NCI-H187 treated with DMSO at 0.1 percent for 48 hours (cell line): ENCODE measurements around the gene NSMCE4A.
"Not testable (repeated sequence)": the region's sequence is repeated elsewhere in the genome, so short reads cannot be mapped to it uniquely, and the experiment has no call there.

Source experiments
- DNase-seq: peaks from one replicate; lab custom pipeline; 2025; lab: John Stamatoyannopoulos, UW

Gene NSMCE4A

DNA sequence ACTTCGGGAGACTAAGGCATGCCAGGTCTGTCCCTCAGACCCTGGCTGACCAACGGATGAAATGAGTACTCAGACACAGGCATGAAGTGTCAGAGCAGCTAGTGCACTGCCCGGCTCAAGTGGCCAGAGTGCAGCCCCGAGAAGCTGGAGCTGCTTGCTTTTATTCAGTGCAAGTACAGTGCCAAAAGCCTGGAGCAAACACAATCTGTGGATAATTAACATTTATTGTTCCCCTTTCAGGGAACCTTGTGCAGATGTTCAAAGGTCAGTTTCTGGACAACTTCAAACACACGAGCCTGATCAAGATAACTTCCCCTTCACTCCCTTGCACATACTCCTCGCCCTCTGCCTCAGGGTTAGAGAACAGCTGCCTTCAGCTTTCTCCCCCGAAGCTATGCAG lies 39.3 kb downstream of the NSMCE4A start:
- DNase-seq = no peak

DNA sequence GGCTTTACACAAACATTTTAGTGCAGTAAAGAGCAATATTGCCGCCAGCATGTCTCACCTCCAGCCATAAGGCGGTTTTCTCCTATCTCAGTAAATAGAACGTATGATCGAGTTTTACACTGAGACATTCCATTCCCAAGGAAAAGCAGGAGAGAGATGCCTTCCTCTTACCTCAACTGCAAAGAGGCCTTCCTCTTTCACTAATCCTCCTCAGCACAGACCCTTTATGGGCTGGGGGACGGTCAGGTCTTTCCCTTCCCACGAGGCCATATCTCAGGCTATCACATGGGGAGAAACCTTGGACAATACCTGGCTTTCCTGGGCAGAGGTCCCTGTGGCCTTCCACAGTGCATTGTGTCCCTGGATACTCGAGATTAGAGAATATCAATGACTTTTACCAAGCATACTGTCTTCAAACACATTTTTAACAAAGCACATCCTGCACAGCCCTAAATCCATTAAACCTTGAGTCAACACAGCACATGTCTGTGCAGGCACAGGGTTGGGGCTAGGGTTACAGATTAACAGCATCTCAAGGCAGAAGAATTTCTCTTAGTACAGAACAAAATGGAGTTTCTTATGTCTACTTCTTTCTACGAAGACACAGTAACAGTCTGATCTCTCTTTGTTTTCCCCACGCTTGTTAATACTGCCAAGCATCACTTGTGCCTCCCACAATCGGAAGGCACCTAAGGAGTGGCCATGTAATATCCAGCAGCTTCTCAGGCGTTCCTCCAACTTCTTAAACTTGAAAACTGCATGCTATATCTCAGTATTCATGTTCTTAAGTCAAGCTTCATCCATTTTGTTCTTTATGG lies 44.5 kb downstream of the NSMCE4A start:
- DNase-seq = not testable (repeated sequence)

DNA sequence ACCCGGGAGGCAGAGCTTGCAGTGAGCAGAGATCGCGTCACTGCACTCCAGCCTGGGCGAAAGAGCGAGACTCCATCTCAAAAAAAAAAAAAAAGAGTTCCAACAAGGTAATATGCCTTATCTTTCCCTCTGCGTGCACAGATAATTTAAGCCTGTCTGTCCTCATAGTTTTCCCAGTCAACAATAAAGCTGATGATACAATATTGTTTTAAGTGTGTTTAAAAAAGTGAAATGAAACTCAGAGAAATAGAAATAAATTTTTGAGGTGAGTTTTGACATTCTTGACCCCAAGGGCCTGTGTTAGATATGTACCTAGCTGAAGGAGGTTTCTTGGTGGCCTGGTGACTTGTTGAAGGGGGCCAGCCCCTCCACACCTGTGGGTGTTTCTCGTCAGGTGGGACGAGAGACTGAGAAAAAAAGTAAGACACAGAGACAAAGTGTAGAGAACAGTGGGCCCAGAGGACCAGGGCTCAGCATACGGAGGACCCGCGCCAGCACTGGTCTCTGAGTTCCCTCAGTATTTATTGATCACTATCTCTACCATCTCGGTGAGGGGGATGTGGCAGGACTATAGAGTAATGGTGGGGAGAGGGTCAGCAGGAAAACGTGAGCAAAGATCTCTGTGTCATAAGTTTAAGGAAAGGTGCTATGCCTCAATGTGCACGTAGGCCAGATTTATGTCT lies 45.3 kb downstream of the NSMCE4A start:
- DNase-seq = not testable (repeated sequence)

DNA sequence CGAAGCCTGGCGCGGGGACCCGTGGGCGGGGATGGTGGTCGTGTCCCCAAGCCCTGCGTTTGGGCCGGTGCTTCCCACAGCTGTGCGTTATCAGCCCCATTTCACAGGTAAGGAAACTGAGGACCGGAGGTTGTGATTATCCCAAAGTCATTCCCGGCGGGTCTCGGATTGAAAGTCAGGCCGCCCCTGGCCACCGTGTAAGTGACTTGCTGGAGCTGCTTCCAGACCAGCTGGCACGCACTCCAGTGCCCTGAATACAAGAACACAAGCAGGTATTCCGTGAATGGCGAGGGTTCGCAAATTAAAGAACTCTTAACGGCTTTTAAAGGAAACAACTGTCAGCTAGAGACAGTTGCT lies 46.5 kb downstream of the NSMCE4A start:
- DNase-seq = no peak

DNA sequence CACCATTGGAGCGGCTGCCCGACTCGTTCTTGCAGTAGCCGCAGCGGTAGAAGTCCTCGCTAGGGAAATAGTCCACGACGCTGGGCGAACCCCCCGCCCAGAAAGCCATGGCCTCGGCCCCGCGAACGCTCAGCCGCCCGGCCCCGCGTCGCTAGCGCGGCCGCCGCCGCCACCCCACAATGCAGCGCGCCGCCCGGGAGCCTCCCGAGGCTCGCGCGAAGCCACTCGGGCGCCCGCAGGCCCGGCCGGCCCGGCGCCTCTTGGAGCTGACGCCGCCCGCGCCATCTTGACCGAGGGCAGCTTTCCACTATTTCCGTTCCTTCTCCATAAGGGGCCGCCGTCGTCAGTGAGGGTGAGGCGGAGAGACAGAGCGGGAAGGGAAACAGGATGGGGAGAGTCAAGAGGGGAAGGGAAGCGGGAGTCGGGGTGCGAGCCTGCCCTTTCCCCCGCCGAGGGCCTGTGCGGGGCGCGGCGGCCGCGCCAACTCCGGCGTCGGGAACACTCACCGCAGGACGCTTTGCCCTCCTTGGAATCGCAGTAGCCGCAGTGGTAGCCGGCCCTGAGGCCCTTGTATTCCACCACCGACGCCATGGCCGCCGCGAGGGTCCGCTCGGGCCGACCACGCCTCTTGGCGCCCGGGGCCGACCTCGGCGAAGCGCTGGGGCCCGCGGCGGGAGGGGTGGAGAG lies 47.0 kb downstream of the NSMCE4A start, which contains the start of gene ATE1:
TSS of gene ATE1 (minus strand) at position 191 of the 687 bp plus-strand sequence. CDS start at position 109, 82 bp downstream.
- DNase-seq = peak; percentile 32

DNA sequence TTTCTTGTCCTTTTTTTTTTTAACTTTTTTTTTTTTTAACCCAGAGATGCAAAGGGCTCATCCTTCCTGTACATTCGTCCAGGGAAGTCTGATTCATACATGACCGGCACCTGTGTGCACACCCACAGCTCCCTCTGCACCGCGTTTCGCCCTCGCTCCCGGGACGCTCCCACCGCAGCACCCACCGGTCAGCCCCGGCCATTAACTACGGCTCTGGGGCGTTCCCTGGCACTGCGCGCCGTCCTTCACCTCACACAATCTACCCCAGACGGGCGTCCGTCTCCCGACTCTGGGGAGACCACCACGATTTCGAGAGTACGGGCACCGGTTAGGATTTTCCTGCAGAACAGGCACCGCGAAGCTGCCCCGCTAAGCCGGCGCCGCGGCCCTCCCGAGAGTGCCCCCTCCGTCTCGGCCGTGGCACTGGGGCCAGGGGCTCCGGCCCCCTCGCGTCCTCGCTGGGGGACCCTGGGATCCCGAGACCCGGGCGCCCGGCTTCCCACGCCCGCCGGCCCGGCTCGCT lies 47.6 kb downstream of the NSMCE4A start:
- DNase-seq = no peak

DNA sequence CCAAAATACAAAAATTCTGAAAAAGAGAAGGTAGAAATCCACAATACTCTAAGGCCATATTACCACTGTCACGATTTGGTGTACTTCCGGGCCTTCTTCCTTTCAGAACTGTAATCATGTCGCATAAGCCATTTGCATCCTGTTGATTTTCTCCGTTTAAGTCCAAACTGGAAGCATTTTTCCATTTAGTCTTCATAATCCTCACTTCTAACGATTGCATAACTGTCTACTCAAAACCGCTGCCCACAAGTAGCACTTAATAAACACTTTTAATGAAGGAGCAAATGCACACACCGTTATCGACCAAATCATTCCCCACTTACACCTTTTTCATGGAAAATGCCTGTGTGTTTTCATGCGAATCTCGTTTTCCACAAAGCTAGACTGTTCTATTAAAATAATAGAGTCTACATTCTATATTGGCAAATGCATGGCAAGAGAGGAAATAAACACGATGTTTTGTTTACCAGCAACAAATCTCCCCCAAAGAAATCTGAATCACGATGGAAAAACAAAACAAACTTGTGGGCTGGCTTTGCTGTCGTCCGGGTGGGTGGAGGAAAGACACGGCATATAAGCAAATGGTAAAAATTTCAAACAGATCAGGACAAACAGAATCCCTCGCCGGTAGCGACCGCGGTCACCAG lies 48.2 kb downstream of the NSMCE4A start:
- no peak for DNase-seq

DNA sequence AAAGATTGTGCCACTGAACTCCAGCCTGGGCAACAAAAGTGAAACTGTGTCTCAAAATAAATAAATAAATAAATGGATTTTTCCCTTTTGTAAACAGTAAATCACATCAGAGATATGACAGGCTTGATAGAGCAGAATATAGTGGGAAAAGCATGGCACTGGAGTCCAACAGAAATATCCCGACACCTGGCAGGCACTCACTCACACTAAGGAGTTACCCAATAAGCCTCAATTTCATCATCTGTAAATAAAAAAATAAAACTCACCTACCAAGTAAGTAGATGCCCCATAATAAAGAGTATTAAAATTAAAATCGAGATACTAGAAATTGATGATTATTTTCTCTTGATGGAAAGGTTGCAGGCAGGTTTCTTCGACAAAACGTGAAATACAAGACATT lies 48.9 kb downstream of the NSMCE4A start:
- no peak for DNase-seq

DNA sequence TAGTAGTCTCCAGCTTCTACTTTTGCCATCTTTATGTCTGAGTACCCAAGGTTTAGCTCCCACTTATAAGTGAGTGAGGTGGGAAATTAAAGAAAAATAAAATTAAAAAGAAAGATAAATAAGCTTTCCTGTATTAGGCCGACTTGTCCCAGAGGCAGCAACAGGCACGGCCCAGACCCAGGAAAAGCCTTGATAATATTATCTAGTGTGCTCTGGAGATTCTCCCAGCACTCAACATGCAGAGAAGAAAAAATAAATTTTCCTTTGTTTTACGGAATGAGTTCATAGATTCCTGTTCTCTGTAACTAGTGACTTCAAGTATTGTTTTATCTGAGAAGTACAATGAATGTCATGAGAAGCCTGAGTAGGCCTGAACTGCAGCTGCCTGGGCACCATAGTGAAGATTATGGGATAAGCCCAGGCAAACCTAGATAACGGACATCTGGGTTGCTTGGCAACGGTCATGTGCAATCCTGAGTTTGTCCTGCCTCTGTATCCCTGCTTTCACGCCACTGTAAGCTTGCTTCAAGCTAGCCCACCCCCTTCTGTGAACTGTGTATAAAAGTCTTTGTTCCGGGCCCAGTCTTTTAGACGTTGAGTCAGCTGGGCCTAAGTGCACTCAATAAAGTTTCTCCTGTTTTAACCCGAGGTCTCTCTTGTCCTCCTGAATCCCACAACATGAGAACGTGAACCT lies 53.6 kb downstream of the NSMCE4A start:
- DNase-seq = no peak

DNA sequence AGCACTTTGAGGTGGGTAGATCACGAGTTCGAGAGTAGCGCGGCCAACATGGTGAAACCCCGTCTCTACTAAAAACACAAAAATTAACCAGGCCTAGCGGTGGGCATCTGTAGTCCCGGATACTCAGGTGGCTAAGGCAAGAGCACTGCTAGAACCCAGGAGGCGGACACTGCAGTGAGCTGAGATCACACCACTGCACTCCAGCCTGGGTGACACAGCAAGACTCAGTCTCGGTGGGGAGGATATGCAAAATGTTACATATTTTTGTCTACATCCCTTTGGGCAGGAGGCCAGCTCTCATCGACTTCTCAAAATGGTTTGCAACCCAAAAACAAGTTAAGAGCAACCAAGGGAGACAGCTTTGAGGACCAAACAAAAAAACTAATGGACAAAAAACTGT lies 55.4 kb downstream of the NSMCE4A start:
- DNase-seq = no peak

DNA sequence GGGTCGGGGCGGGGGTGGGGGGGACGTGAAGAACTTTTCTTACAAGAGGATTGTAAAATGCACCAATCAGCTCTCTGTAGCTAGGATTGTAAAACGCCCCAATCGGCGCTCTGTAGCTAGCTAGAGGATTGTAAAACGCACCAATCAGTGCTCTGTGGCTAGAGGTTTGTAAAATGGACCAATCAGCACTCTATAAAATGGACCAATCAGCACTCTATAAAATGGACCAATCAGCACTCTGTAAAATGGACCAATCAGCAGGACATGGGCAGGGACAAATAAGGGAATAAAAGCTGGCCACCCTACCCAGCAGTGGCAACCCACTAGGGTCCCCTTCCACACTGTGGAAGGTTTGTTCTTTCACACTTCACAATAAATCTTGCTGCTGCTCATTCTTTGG lies 56.2 kb downstream of the NSMCE4A start:
- not testable (repeated sequence) for DNase-seq

DNA sequence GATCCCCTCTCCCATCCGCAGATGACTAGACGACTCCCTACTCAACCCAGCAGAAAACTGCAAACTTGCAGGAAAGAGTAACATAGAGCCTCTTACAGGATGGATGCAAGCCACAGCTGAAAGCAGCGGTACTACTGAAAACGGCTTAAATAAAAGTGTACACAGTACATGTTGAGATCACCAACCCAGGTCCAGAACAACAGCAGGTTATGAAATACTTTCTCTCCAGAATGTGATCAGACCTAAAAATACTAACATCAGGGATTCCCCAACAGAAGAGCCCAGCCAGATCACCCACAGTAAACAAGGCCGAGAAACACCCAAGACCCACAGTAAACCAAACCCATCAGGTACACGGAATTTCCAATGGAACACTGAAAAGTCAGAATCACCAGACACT lies 60.4 kb downstream of the NSMCE4A start:
- DNase-seq = no peak

DNA sequence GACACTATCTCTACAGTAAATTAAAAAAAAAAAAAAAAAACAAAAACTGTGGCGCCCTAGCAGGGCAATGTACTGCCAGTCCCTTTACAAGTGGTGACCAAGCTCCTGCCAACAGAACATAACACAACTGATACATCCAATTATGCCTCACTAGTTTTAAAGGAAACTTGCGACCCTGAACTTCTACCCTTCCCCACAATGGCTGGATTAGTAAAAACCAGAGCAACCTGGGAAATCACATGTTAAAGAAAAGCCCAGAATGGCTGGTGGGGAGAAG lies 63.7 kb downstream of the NSMCE4A start:
- DNase-seq = no peak

DNA sequence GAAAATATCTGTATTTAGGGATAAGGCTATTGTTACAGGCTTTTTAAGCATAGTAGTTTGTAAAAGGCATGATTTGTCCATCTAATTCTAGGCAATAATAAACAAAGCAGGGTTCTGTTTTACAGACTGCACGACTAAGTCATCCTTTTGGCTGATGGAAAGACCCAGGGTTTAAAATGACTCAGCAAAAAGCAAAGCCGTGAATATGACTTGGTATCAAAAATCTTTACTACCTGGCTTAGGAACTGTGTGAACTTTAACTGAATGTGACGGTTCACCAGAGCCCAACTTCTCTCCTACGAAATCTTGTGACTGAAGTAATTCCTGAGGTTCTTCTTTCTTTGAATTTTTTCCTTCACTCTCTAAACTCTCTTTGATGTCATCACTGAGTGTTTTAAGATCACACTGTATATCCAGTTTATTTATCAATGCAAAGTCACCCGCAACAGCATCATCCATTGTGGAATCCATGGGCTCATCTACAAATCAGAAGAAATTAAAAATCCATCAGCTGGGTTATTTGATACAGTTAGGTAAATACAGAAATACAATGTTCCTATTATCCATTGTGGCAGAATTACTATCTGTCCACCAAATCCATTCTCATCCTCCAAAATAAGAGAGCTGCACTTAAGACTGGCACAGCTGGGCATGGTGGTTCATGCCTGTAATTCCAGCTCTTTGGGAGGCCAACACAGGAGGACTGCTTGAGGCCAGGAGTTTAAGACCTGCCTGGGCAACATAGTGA lies 64.2 kb downstream of the NSMCE4A start:
- DNase-seq = no peak
